SU-DHL-6 (cell line): ENCODE data around the gene ADAMTS14.

Source experiments
- H2AFZ ChIP-seq: fragments of 200-600 bp; sonication (generic); 2 replicates; pipeline ENCODE4 v1.6.1; 2014; ENCODE audit warnings: low read depth, mild to moderate bottlenecking, moderate library complexity, mixed read lengths, antibody characterized with exemption, low read length; ENCODE audit not compliant: severe bottlenecking
- H3F3A ChIP-seq: fragments of 200-600 bp; shearing (Covaris generic); 2 replicates; pipeline ENCODE4 v1.6.0; 2016; ENCODE audit warnings: antibody characterized with exemption, mild to moderate bottlenecking; ENCODE audit not compliant: insufficient read depth
- H3K27ac ChIP-seq: fragments of 200-600 bp; sonication (generic); 2 replicates; pipeline ENCODE4 v1.5.1; 2016; ENCODE audit warnings: low read depth, mild to moderate bottlenecking, low read length, moderate library complexity, mixed read lengths
- H3K27me3 ChIP-seq: fragments of 200-600 bp; sonication (generic), shearing (Covaris generic); 2 replicates; pipeline ENCODE4 v1.6.0; 2014; ENCODE audit warnings: mild to moderate bottlenecking, low read length
- H3K36me3 ChIP-seq: fragments of 200-600 bp; sonication (generic); 2 replicates; pipeline ENCODE4 v1.6.1; 2014; ENCODE audit warnings: mild to moderate bottlenecking, low read length, mixed read lengths
- H3K4me2 ChIP-seq: fragments of 300-600, 200-600 bp; shearing (Covaris generic), sonication (generic); 2 replicates; pipeline ENCODE4 v1.6.0; 2014; ENCODE audit warnings: low read length, low read depth, mild to moderate bottlenecking; ENCODE audit not compliant: poor library complexity, severe bottlenecking
- H3K4me3 ChIP-seq: fragments of 200-600 bp; sonication (generic); 2 replicates; pipeline ENCODE4 v1.5.1; 2014; ENCODE audit warnings: antibody characterized with exemption, low read length, mild to moderate bottlenecking, mixed read lengths; ENCODE audit not compliant: insufficient read depth, poor library complexity, severe bottlenecking
- H3K79me2 ChIP-seq: fragments of 200-600 bp; sonication (generic); 2 replicates; pipeline ENCODE4 v1.6.1; 2014; ENCODE audit warnings: mild to moderate bottlenecking, low read length, moderate library complexity; ENCODE audit not compliant: insufficient read depth
- H3K9ac ChIP-seq: fragments of 200-600 bp; sonication (generic); 2 replicates; pipeline ENCODE4 v1.7.0; 2014; ENCODE audit warnings: mild to moderate bottlenecking, low read length
- H3K9me2 ChIP-seq: fragments of 200-600 bp; sonication (generic); replicated peaks from 2 replicates; pipeline ENCODE4 v1.6.1; 2014; ENCODE audit warnings: low read length; ENCODE audit not compliant: insufficient read depth
- H3K9me3 ChIP-seq: fragments of 200-600 bp; sonication (generic); 2 replicates; pipeline ENCODE4 v1.6.1; 2014; ENCODE audit warnings: low read length, mixed read lengths; ENCODE audit not compliant: insufficient read depth
- H4K20me1 ChIP-seq: fragments of 200-600 bp; sonication (generic); 2 replicates; pipeline ENCODE4 v1.6.1; 2014; ENCODE audit warnings: low read depth, mild to moderate bottlenecking, antibody characterized with exemption, low read length, moderate library complexity, mixed read lengths
- CTCF ChIP-seq: fragments of 200-600 bp; sonication (generic); IDR thresholded peaks from one replicate; pipeline ENCODE4 v1.5.1; 2017; ENCODE audit warnings: antibody characterized with exemption, mild to moderate bottlenecking, low read length, moderate library complexity; ENCODE audit not compliant: insufficient read depth, poor library complexity, severe bottlenecking
- EZH2phosphoT487 ChIP-seq: fragments of 200-600 bp; sonication (generic), shearing (Covaris generic); conservative IDR thresholded peaks from 2 replicates; pipeline ENCODE4 v1.6.1; 2018; ENCODE audit warnings: mild to moderate bottlenecking, antibody characterized with exemption, low read length, moderate library complexity, mixed read lengths

ADAMTS14 gene

GRCh38 chr10:70761031-70761601, 88.8 kb downstream of the ADAMTS14 start:
- Histone ChIP-seq H3K4me3 (no peak overlapping the region), H3K79me2 (no peaks in the 10 kb centered on the region), H3K27me3 (no peaks in the 10 kb centered on the region), H2AFZ (no peak overlapping the region), H3K4me2 (no peak overlapping the region), H3K9me2 (no peaks in the 10 kb centered on the region), H3K9me3 (peaks cover 10% of the 10 kb centered on the region; the same call in 1 of the 2 replicates), H3K36me3 (no peaks in the 10 kb centered on the region), H3K9ac (no peak overlapping the region), H3K27ac (no peak overlapping the region), H4K20me1 (no peaks in the 10 kb centered on the region), H3F3A (no peaks in the 10 kb centered on the region)
- no peak for TF ChIP-seq CTCF
- TF ChIP-seq EZH2phosphoT487: no peak

GRCh38 chr10:70761727-70762350, 89.5 kb downstream of the ADAMTS14 start:
- no peak overlapping the region for H3K27ac ChIP-seq

GRCh38 chr10:70762441-70763175, 90.3 kb downstream of the ADAMTS14 start:
- no peaks in the 10 kb centered on the region for H3F3A ChIP-seq
- no peak overlapping the region for H3K27ac ChIP-seq
- no peaks in the 10 kb centered on the region for H3K79me2 ChIP-seq
- H3K4me2 ChIP-seq: no peak overlapping the region
- H3K27me3 ChIP-seq: no peaks in the 10 kb centered on the region
- H4K20me1 ChIP-seq: no peaks in the 10 kb centered on the region
- H2AFZ ChIP-seq: no peak overlapping the region
- H3K9ac ChIP-seq: no peak overlapping the region
- no peaks in the 10 kb centered on the region for H3K36me3 ChIP-seq
- TF ChIP-seq EZH2phosphoT487: no peak
- no peak for TF ChIP-seq CTCF
- H3K9me3 ChIP-seq: peaks cover 14% of the 10 kb centered on the region; the same call in 1 of the 2 replicates
- H3K4me3 ChIP-seq: no peak overlapping the region
- no peaks in the 10 kb centered on the region for H3K9me2 ChIP-seq

More at GRCh38 chr10:70761727-70762350, 89.5 kb downstream of the ADAMTS14 start:
- Histone ChIP-seq H3K4me3 (no peak overlapping the region), H3K4me2 (no peak overlapping the region), H3K9me3 (peaks cover 14% of the 10 kb centered on the region; the same call in 1 of the 2 replicates), H3K79me2 (no peaks in the 10 kb centered on the region), H4K20me1 (no peaks in the 10 kb centered on the region), H3K27me3 (no peaks in the 10 kb centered on the region), H3F3A (no peaks in the 10 kb centered on the region), H3K9ac (no peak overlapping the region), H3K9me2 (no peaks in the 10 kb centered on the region), H2AFZ (no peak overlapping the region), H3K36me3 (no peaks in the 10 kb centered on the region)
- TF ChIP-seq EZH2phosphoT487: no peak
- TF ChIP-seq CTCF: no peak
